ENCODE measurements around the gene CCDC102A.
"Not testable (repeated sequence)": the region's sequence is repeated elsewhere in the genome, so short reads cannot be mapped to it uniquely, and the experiment has no call there.

Gene CCDC102A

GRCh38 chr16:57536306-57537193 is at the start of gene CCDC102A:
Gene CCDC102A, minus strand, starts transcription at chr16:57536571. Its CDS starts 7,394 bp downstream, at chr16:57529177.
- no peak for FAIRE-seq

GRCh38 chr16:57585051-57585687 is 48.8 kb upstream of the CCDC102A start:
- FAIRE-seq, result no peak

DNA sequence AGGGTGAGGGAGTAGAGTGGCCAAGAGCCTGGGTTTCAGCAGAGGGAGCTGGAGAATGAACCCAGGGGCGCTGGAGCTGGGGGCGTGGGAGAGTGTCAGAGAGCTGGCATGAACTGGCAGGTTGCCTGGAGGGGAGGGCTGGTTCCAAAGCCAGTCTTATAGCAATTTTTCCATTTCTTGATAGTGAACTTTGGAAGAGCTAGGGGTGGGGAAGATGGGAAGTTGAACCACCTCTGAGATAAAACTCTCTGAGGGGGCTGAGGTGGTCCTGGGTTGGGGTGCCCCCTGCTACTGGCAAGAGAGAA is 42.9 kb upstream of the CCDC102A start:
- FAIRE-seq, result no peak

GRCh38 chr16:57578521-57579360 is 42.4 kb upstream of the CCDC102A start:
- FAIRE-seq, result no peak

DNA sequence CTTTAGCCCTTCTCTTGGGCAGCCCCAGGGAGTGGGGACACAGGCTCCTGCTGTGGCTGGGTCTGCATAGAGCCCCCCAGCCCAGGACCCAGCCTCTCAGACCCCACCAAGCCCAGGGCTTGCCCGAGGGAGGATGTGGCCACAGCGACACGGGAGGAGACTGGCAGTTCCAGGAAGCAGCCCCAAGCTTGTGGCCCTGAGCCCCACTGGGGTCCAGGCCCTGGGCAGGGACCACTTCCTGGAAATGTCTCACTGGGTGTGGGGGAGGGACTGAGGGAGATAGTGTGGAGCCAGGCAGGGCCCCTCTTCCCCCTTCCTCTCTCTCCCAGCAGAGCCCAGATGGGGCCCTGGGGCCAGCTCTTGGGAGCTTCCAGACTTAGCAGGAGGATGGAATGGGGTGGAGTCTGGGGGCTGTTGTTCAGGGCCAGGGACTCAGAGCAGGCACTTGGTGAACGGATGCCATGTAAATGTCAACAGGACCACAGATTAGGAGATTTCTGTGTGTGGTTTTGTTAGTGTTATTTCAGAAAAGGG is 41.4 kb upstream of the CCDC102A start:
- FAIRE-seq, result no peak

DNA sequence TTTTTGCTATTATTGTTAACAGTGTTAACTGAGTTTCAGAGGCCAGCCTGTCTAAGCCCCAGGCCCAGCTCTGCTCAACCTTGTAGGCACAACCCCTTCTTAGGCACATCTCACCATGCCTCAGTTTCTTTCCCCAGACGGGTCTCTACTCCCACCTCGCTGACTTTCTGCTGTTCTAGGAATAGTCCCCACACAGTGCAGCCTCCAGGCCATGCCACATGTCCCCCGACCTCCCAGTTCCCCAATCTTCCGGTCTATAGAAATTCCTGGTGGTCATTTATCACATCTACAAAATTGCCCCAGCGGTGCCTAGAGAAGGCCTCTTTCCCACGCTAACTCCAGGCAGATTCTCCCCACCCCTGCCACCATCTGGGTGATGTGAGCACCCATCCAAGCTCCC is 40.8 kb upstream of the CCDC102A start:
- FAIRE-seq, result no peak

DNA sequence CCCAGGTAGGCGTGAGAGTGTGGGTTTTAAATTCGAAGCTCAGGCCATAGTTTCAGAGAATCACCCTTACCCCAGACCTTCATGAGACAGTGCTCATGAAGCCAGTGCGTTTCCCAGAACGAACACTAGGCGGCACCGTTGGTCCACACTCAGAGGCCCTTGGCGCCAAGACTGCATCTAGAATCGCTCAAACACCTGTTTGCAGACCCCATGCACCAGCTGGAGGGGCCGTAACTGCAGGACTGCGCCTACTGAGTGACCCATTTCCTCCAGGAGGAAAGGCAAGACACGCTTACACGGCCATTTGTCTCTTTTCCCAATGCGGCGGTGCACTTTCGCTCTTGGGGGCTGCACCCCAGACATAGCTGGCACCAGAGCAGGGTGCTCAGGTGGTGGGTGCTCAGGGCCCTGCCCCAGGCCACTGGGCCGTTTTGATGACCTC is 40.1 kb upstream of the CCDC102A start:
- no peak for FAIRE-seq

GRCh38 chr16:57575468-57576277 is 39.3 kb upstream of the CCDC102A start:
- FAIRE-seq, result no peak

- no peak for FAIRE-seq
These were observed 38.5 kb upstream of the CCDC102A start for GRCh38 chr16:57574646-57575467.

GRCh38 chr16:57574086-57574485 is 37.7 kb upstream of the CCDC102A start:
- FAIRE-seq, result no peak

- FAIRE-seq, result no peak
These were observed 36.8 kb upstream of the CCDC102A start for GRCh38 chr16:57572978-57573728.

GRCh38 chr16:57571098-57571497 is 34.7 kb upstream of the CCDC102A start:
- FAIRE-seq, result no peak

DNA sequence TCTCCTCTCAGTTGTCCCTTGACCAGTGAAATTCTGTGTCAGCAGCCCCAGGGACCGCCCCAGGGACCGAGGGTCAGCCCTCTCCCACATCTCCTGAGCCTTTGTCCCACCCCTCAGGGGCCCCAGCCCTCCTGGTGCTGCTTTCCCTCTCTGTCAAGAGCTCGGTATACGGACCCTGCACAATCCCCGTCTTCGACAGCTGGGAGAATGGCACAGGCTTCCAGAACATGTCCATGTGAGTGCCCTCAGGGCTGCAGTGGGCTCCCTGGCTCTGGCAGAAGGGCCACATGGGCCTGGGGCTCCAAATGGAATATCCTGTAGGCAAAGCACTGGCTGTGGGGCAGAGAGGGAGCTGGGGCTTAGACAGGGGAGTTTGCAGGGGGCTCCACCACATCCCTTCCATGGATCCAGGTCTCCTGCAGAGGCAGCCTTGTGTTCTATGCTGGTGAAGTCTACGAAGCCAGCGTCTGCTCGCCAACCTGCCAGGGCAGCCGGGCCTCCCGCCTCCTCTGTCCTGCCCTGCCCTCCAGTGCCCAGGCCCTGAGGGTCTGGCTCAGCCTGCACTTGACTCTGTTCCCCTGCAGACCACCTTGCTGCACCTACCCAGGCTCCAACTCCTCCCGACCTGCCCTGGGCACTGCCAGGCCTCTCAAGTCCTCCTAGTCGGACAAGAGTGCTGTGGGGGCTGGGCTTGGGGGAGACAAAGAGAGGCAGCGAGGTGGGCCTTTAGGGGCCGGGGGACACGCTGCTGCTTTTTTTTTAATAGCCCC is 34.1 kb upstream of the CCDC102A start:
- FAIRE-seq, result no peak

DNA sequence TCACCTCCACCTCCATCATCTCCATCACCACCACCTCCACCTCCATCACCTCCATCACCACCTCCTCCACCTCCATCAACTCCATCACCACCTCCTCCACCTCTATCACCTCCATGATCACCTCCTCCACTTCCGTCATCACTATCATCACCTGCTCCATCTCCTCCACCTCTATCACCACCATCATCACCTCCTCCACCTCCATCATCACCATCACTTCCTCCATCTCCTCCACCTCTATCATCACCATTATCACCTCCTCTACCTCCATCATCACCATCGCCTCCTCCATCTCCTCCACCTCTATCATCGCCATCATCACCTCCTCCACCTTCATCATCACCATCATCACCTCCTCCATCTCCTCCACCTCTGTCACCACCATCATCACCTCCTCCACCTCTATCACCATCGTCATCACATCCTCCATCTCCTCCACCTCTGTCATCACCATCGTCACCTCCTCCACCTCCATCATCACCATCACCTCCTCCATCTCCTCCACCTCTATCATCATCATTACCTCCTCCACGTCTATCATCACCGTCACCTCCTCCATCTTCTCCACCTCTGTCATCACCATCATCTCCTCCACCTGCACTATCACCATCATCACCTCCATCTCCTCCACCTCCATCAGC is 33.1 kb upstream of the CCDC102A start:
- no peak for FAIRE-seq

GRCh38 chr16:57568772-57569171 is 32.4 kb upstream of the CCDC102A start:
- FAIRE-seq, result not testable (repeated sequence)

DNA sequence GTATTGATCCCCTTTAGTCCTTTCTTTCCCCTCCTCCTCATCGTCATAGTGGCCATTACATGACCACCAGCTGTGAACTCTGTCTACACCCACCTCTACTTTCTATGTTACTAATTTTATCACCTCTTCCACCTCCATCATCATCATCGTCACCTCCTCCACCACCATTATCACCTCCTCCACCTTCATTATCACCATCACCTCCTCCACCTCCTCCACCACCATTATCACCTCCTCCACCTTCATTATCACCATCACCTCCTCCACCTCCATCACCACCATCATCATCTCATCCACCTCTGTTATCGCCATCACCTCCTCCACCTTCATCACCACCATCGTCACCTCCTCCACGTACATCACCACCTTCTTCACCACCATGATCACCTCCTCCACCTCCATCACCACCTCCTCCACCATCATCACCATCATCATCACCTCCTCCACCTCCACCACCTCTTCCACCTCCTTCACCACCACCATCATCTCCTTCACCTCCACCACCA is 31.9 kb upstream of the CCDC102A start:
- no peak for FAIRE-seq

DNA sequence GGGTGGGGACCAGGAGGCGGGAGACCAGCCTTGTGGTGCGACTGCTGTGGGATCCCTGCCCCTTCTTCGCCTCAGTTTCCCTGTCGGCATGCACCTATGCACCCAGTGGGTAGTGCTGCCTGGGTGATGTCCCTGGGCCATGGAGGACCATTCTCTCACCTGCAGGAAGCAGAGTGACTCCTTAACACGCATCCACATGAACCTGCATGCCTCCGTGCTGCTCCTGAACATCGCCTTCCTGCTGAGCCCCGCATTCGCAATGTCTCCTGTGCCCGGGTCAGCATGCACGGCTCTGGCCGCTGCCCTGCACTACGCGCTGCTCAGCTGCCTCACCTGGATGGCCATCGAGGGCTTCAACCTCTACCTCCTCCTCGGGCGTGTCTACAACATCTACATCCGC is 31.3 kb upstream of the CCDC102A start:
- FAIRE-seq, result no peak

- no peak for FAIRE-seq
These were observed 30.1 kb upstream of the CCDC102A start for GRCh38 chr16:57566436-57566835.

DNA sequence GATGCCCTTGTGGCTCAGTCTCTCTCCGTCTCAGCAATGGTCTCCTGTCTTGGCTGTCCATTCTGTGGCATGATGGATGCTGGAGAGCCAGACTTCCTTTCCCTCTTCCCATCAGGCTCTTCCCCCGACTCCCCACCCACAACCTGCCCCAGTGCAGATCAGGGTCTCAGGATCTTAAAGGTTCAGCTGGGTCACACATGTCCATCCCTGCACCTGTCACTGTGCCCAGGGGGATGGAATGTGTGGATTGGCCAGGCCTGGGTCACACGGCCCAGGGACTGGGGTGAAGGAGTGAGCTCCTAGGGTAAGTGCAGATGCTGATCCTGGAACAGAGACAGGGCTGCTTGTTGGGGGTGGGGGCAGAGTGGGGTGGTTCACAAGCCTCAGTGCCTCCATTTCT is 29.1 kb upstream of the CCDC102A start:
- no peak for FAIRE-seq

All from islet of Langerhans (tissue), 1 donor.